ENCODE data around the gene NGF.
"Not testable (repeated sequence)": the region's sequence is repeated elsewhere in the genome, so short reads cannot be mapped to it uniquely, and the experiment has no call there.

The NGF gene

GRCh38 chr1:115313182-115313581, 24.9 kb downstream of the NGF start:
- no peaks in the 10 kb centered on the region for H3K36me3 ChIP-seq
- no peak for DNase-seq
- H3K27me3 ChIP-seq: no peaks in the 10 kb centered on the region
- no peak for TF ChIP-seq CTCF (IDR thresholded peaks at IDR 0.05)
- no peaks in the 10 kb centered on the region for H3K9me3 ChIP-seq
- no peak overlapping the region for H3K4me3 ChIP-seq
- peak overlapping the region; percentile 18 to 61 for H3K27ac ChIP-seq
- intact Hi-C loops (cut with DNase I; ENCODE audit: low total_unique reads): no loop called here
- H3K4me1 ChIP-seq: peaks cover 0 to 31% (median 25%) of the 10 kb centered on the region in 4 donors

- intact Hi-C loops (cut with DNase I; ENCODE audit: low total_unique reads): no loop called here
- H3K27me3 ChIP-seq: no peaks in the 10 kb centered on the region
- no peaks in the 10 kb centered on the region for H3K9me3 ChIP-seq
- DNase-seq: no peak
- no peak overlapping the region for H3K27ac ChIP-seq
- H3K4me1 ChIP-seq: peaks cover 0 to 32% (median 25%) of the 10 kb centered on the region in 4 donors
- no peaks in the 10 kb centered on the region for H3K36me3 ChIP-seq
- TF ChIP-seq CTCF (IDR thresholded peaks at IDR 0.05): no peak
- H3K4me3 ChIP-seq: no peak overlapping the region
These were observed 25.3 kb downstream of the NGF start for GRCh38 chr1:115312742-115313141.

- Histone ChIP-seq H3K4me1 (peaks cover 0 to 44% (median 25%) of the 10 kb centered on the region in 4 donors), H3K9me3 (no peaks in the 10 kb centered on the region), H3K36me3 (no peaks in the 10 kb centered on the region), H3K4me3 (no peak overlapping the region), H3K27me3 (no peaks in the 10 kb centered on the region), H3K27ac (no peak overlapping the region)
- intact Hi-C loops (cut with DNase I; ENCODE audit: low total_unique reads): no loop called here
- TF ChIP-seq CTCF (IDR thresholded peaks at IDR 0.05): no peak
- DNase-seq: no peak
These were observed 26.5 kb downstream of the NGF start for GRCh38 chr1:115311474-115311989.

GRCh38 chr1:115310581-115311473, 27.2 kb downstream of the NGF start:
- Histone ChIP-seq H3K27me3 (no peaks in the 10 kb centered on the region), H3K36me3 (no peaks in the 10 kb centered on the region), H3K4me3 (no peak overlapping the region), H3K27ac (no peak overlapping the region), H3K9me3 (no peaks in the 10 kb centered on the region), H3K4me1 (peaks cover 0 to 51% (median 25%) of the 10 kb centered on the region in 4 donors)
- intact Hi-C loops (cut with DNase I; ENCODE audit: low total_unique reads): no loop called here
- DNase-seq: no peak
- TF ChIP-seq CTCF (IDR thresholded peaks at IDR 0.05): no peak

- H3K27me3 ChIP-seq; H3K27ac ChIP-seq; H3K9me3 ChIP-seq; H3K4me3 ChIP-seq; intact Hi-C loops (cut with DNase I; ENCODE audit: low total_unique reads); DNase-seq; H3K36me3 ChIP-seq: not testable (repeated sequence)
- H3K4me1 ChIP-seq: peaks cover 0 to 50% (median 16%) of the 10 kb centered on the region in 4 donors
These were observed 28.5 kb downstream of the NGF start for GRCh38 chr1:115309504-115309903.

- Histone ChIP-seq H3K4me1 (peaks cover 0 to 45% (median 10%) of the 10 kb centered on the region in 4 donors), H3K36me3 (no peaks in the 10 kb centered on the region), H3K4me3 (no peak overlapping the region), H3K27me3 (no peaks in the 10 kb centered on the region), H3K9me3 (no peaks in the 10 kb centered on the region), H3K27ac (no peak overlapping the region)
- intact Hi-C loops (cut with DNase I; ENCODE audit: low total_unique reads): no loop called here
- TF ChIP-seq CTCF (IDR thresholded peaks at IDR 0.05): no peak
- no peak for DNase-seq
These were observed 29.1 kb downstream of the NGF start for GRCh38 chr1:115308969-115309368.

Measured in tibial artery (tissue), 4 donors.